Epithelial cell of esophagus (primary cell): Measurements from ENCODE around the gene NR6A1.
A peak's percentile ranks its signal among the peaks of the same experiment; 100 is the strongest.

Source experiments
- DNase-seq: peaks from one replicate; pipeline ENCODE4 v3.0.0; 2010; ENCODE audit warnings: low read depth
- H3K4me3 ChIP-seq: 2 replicates; pipeline ENCODE4 v1.5.1; 2011; ENCODE audit warnings: mild to moderate bottlenecking, low read length, control low read depth
- CTCF ChIP-seq: IDR thresholded peaks from 2 replicates; pipeline ENCODE4 v1.5.1; 2011; ENCODE audit warnings: low read depth, mild to moderate bottlenecking, low read length, control low read depth, inconsistent platforms; ENCODE audit not compliant: insufficient read depth; ENCODE audit errors: missing control alignments

Gene NR6A1

DNA sequence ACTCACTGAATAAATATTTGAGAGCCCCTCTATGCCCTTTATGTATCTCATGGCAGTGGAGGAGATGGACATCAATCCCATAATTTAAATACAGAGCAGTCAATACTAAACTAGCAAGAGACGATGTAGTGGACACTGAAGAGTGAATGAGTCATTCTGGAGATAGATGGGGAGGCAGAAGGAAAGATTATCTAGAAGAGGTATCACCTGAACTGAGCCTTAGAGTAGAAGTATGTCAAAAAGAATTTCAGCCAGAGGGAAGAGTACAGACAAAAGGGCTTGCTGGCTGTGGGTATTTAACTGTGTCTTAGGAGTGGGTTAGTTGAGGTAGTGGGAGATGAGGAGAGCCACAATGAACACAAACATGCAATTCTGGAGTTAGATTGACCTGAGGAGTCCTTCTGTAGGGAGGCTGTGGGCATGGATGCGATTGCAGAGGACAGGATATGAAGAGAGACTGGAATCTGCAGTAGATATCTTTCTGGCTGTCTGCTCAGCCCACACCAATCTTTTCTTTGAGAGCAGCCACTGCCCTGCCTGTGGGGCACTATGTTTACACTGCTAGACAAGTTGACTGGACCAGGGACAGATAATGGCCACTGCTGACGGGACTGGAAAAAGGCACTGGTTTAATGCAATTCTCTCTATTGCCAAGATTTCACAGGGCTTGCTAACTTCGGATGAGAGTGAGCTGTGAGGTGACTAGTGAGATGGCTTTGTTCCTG, 200.0 kb downstream of the NR6A1 start:
- TF ChIP-seq CTCF = no peak
- no peak overlapping the region for H3K4me3 ChIP-seq
- DNase-seq = no peak

GRCh38 chr9:124569942-124570341, 201.2 kb downstream of the NR6A1 start:
- TF ChIP-seq CTCF = no peak
- no peak for DNase-seq

GRCh38 chr9:124567362-124567761, 203.7 kb downstream of the NR6A1 start:
- TF ChIP-seq CTCF = no peak
- H3K4me3 ChIP-seq = no peak overlapping the region
- DNase-seq = no peak

More at GRCh38 chr9:124569942-124570341, 201.2 kb downstream of the NR6A1 start:
- H3K4me3 ChIP-seq = no peak overlapping the region

DNA sequence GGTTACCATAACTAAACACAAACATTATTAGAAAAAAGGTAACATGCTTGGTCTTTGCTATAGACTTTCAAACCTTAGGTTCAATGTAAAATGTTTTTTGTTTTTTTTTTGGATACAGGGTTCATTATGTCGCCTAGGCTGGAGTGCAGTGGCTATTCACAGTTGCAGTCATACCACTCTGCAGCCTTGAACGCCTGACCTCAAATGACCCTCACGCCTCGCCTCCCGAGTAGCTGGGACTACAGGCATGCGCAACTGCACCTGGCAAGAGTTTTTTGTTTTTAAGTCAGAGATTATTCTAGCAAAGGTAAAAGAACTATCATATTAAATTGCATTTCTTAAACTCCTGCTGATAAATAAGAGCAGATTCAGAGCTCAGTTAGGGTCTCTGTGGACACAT, 208.8 kb downstream of the NR6A1 start:
- no peak for TF ChIP-seq CTCF
- no peak overlapping the region for H3K4me3 ChIP-seq
- no peak for DNase-seq

DNA sequence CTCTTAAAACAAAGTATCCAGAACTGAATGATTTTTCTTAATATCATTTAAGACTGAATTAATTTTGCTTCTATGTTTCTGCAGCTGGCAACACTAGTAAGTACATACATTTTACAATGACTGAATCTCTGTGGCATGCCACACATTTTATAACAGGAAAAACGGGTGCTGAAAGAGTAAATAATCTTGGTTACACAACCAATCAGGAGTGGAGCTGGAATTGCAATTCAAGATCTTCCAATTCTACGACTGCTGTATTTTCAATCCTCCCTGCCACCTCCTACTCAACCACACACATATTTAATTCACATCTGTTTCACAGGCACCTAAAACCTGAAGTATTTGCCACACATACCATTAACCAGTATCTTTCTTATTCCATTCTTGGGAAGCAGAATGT, 211.2 kb downstream of the NR6A1 start:
- H3K4me3 ChIP-seq = no peak overlapping the region
- no peak for TF ChIP-seq CTCF
- peak; percentile 88 for DNase-seq

DNA sequence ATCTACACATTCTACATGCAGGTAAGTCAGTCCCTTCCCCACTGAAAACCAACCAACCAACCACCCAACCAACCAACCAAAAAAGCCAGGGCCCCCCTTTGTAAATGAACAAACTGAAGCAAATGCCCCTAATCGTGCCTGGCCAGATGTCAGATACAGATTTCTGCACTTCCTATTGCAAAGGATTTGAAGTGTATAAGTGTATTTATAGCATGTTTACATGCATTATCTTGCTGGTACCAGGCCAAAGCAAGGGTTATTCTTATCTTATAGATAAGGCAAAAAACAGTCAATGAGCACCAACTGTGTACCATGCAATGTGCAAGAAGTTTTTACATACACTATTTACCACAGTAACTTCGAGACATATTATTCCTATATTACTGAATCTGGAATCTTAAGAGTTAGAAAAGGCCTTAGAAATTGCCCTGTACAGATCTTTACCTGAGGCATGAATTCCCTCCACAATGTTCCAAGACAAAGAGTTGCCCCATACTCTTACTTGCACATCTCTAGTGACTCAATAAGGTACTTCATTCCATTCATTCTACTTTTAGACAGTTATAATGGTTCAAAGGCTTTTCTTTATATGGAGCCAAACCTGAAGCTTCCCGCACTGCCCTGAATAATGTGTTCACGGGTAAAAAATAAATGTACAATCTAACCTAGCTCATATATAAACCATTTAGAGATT, 212.2 kb downstream of the NR6A1 start:
- no peak for TF ChIP-seq CTCF
- peak; percentile 24 for DNase-seq
- no peak overlapping the region for H3K4me3 ChIP-seq

GRCh38 chr9:124557895-124558294, 213.2 kb downstream of the NR6A1 start:
- TF ChIP-seq CTCF = no peak
- no peak for DNase-seq
- H3K4me3 ChIP-seq = no peak overlapping the region
